HepG2 (cell line): ENCODE measurements around the gene URI1. TPM values are rescaled to one million over a fixed set of nuclear protein-coding genes. Genes with fewer than 3 reads are reported as not detected.
A peak's percentile ranks its signal among the peaks of the same experiment; 100 is the strongest.

Experiments
- ATAC-seq: fragments of 200-7000 bp; cut with Tn5 transposase; 3 replicates; pipeline ENCODE4 v1.9.1; 2020; ENCODE audit warnings: mild to moderate bottlenecking, moderate library complexity
- BruUV-seq: library from RNA; stranded (reverse); fragments of 400-500 nt; replicated peaks from 2 replicates; lab custom pipeline; 2021; lab: Mats Ljungman, UMichigan
- CTCF ChIA-PET: fragments of 300-600 bp; formaldehyde crosslinking; extraction: SDS; loops from one replicate; lab custom pipeline; 2021; ENCODE audit warnings: low total read pairs, inconsistent platforms, low intra/inter-chr PET ratio; lab: Yijun Ruan, JAX
- POLR2A ChIA-PET: fragments of 350-600 bp; sonication (Branson Sonifier 250); formaldehyde crosslinking; loops from one replicate; lab custom pipeline; 2020; ENCODE audit warnings: antibody characterized with exemption, inconsistent platforms; lab: Yijun Ruan, JAX
- DNase-seq: peaks from one replicate; pipeline ENCODE4 v3.0.0-alpha.2; 2015; ENCODE audit warnings: low spot score
- FAIRE-seq: peaks from 3 replicates; lab custom pipeline; 2011; peaks lifted over from hg19 to GRCh38; lab: Jason Lieb, UNC
- H2AFZ ChIP-seq: one replicate; pipeline ENCODE4 v1.6.1; 2011; ENCODE audit warnings: low read length, inconsistent platforms
- H3K27ac ChIP-seq: fragments of 300-600 bp; 3 replicates; pipeline ENCODE4 v1.8.0; 2011; ENCODE audit warnings: mixed run types, mild to moderate bottlenecking, mixed read lengths, low read length, inconsistent platforms; ENCODE audit not compliant: insufficient read depth; ENCODE audit errors: extremely low read length
- H3K27me3 ChIP-seq, 2 experiments: fragments of 200-600 bp in 1 of 2; 2 replicates in 1 of 2; 3 replicates in 1 of 2; pipeline versions ENCODE4 v1.6.0 to v1.8.0; 2011; ENCODE audit warnings: low read length in 2 of 2, mild to moderate bottlenecking in 2 of 2, moderate library complexity in 2 of 2, inconsistent platforms in 1 of 2; ENCODE audit not compliant: insufficient read depth in 2 of 2, control insufficient read depth in 1 of 2
- H3K36me3 ChIP-seq, 2 experiments: fragments of 200-600 bp in 1 of 2; replicated peaks in 1 of 2; 2 replicates in 1 of 2; 3 replicates in 1 of 2; pipeline versions ENCODE4 v1.5.1 to v1.8.0; 2011; ENCODE audit warnings: low read length in 2 of 2, inconsistent platforms in 1 of 2; ENCODE audit not compliant: insufficient read depth in 2 of 2, control insufficient read depth in 1 of 2
- H3K4me1 ChIP-seq: 2 replicates; pipeline ENCODE4 v1.5.1; 2012; ENCODE audit warnings: low read length, inconsistent platforms; ENCODE audit not compliant: insufficient read depth
- H3K4me2 ChIP-seq: 2 replicates; pipeline ENCODE4 v1.6.0; 2011; ENCODE audit warnings: low read depth, low read length, inconsistent platforms
- H3K4me3 ChIP-seq, 3 experiments: fragments of 200-600 bp in 1 of 3; sonication (generic), shearing (Covaris generic) in 1 of 3; replicated peaks in 1 of 3; 2 replicates each; pipeline ENCODE4 v1.5.1; 2011 to 2016; ENCODE audit warnings: low read length in 3 of 3, inconsistent platforms in 2 of 3, low read depth in 2 of 3, mild to moderate bottlenecking in 2 of 3, control low read depth in 1 of 3, mixed read lengths in 1 of 3; ENCODE audit not compliant: insufficient read depth in 1 of 3
- H3K79me2 ChIP-seq: one replicate; pipeline ENCODE4 v1.6.1; 2011; ENCODE audit warnings: low read length, inconsistent platforms; ENCODE audit not compliant: insufficient read depth
- H3K9ac ChIP-seq: 2 replicates; pipeline ENCODE4 v1.6.0; 2011; ENCODE audit warnings: mild to moderate bottlenecking, low read depth, low read length, inconsistent platforms; ENCODE audit not compliant: insufficient read depth
- H3K9me3 ChIP-seq: 2 replicates; pipeline ENCODE4 v1.5.1; 2012; ENCODE audit warnings: mild to moderate bottlenecking, low read length
- H4K20me1 ChIP-seq: 2 replicates; pipeline ENCODE4 v1.6.0; 2011; ENCODE audit warnings: inconsistent platforms, mild to moderate bottlenecking, low read length, moderate library complexity; ENCODE audit not compliant: insufficient read depth
- FOXA3 ChIP-seq: IDR thresholded peaks from 2 replicates; pipeline ENCODE4 v1.6.1; 2016; ENCODE audit warnings: missing genetic modification reagents, missing compliant biosample characterization
- HOXA3 ChIP-seq: sonication (generic); formaldehyde crosslinking; IDR thresholded peaks from 2 replicates; pipeline ENCODE4 v1.5.0; 2020; ENCODE audit warnings: missing genetic modification reagents
- POLR2A ChIP-seq, 2 experiments: IDR thresholded peaks; 2 replicates each; pipeline ENCODE4 v1.6.1; 2011; ENCODE audit warnings: low read depth in 2 of 2, low read length in 2 of 2, mild to moderate bottlenecking in 1 of 2, moderate library complexity in 1 of 2; ENCODE audit not compliant: insufficient read depth in 1 of 2
- RARA ChIP-seq: IDR thresholded peaks from 2 replicates; pipeline ENCODE4 v1.6.1; 2016; ENCODE audit warnings: missing genetic modification reagents, missing compliant biosample characterization
- RXRA ChIP-seq: sonication (generic); formaldehyde crosslinking; IDR thresholded peaks from 2 replicates; pipeline ENCODE4 v1.5.1; 2020; ENCODE audit warnings: missing genetic modification reagents
- SRSF1 ChIP-seq: fragments of 200-400 bp; formaldehyde crosslinking; optimal IDR thresholded peaks from 2 replicates; pipeline ENCODE3; 2017; ENCODE audit warnings: mild to moderate bottlenecking, low read depth, low read length, moderate library complexity
- ZBTB43 ChIP-seq: sonication (generic); formaldehyde crosslinking; conservative IDR thresholded peaks from 2 replicates; pipeline ENCODE4 v1.4.0; 2020; ENCODE audit warnings: missing genetic modification reagents
- ZBTB8A ChIP-seq: sonication (generic); formaldehyde crosslinking; IDR thresholded peaks from 2 replicates; pipeline ENCODE4 v1.4.0; 2020; ENCODE audit warnings: mild to moderate bottlenecking, low read depth, missing genetic modification reagents, borderline replicate concordance
- ZFP1 ChIP-seq: IDR thresholded peaks from 2 replicates; pipeline ENCODE4 v1.6.1; 2016
- ZNF225 ChIP-seq: sonication (generic); formaldehyde crosslinking; IDR thresholded peaks from 2 replicates; pipeline ENCODE4 v1.4.0; 2020; ENCODE audit warnings: mild to moderate bottlenecking, missing genetic modification reagents
- ZNF576 ChIP-seq: sonication (generic); formaldehyde crosslinking; IDR thresholded peaks from 2 replicates; pipeline ENCODE4 v1.4.0; 2020; ENCODE audit warnings: mild to moderate bottlenecking, missing genetic modification reagents
- ZNF792 ChIP-seq: IDR thresholded peaks from 2 replicates; pipeline ENCODE4 v1.6.1; 2016
- ZNF816 ChIP-seq: sonication (generic); formaldehyde crosslinking; IDR thresholded peaks from 2 replicates; pipeline ENCODE4 v1.8.0; 2022; ENCODE audit warnings: missing genetic modification reagents, mild to moderate bottlenecking, borderline replicate concordance
- WGBS: methylation state at CpG from one replicate; pipeline ENCODE4 v1.1.6; 2017; ENCODE audit warnings: low lambda C conversion rate; 5-methylcytosine and 5-hydroxymethylcytosine counted together
- in situ Hi-C: cut with HindIII; loops from 2 replicates; pipeline ENCODE4 v1.10.0; 2017; ENCODE audit warnings: low pct_unique_long_range_greater_than_20kb; ENCODE audit not compliant: extremely low pct_ligation_motif_present
- intact Hi-C: fragments of 100-400 bp; cut with micrococcal nuclease; formaldehyde crosslinking; loops from one replicate; pipeline ENCODE4 v1.10.0; 2022; ENCODE audit not compliant: unreplicated experiment
- polyA plus RNA-seq, 8 experiments: library from polyadenylated mRNA; depleted of rRNA in 3 of 8; stranded (reverse) in 7 of 8; unstranded in 1 of 8; fragments of >200 nt; fragmentation: Illumina TruSeq in 4 of 8; extraction: Trizol in 4 of 8; gene quantifications; 2 replicates each; pipeline versions ENCODE4 v1.2.1 to v1.2.3, GENCODE V29; 2011 to 2016; ENCODE audit warnings: low read depth in 4 of 8, missing spikeins in 1 of 8, mixed read lengths in 1 of 8; ENCODE audit not compliant: insufficient read depth in 1 of 8
- total RNA-seq, 5 experiments: library from RNA; depleted of rRNA; stranded (reverse); fragments of >200 nt; fragmentation: Illumina TruSeq; extraction: Trizol; gene quantifications; 2 replicates each; pipeline ENCODE4 v1.2.3, GENCODE V29; 2016; ENCODE audit warnings: low read depth in 1 of 5
- TF ChIP-seq, protein P1 (sequence below): sonication (generic); formaldehyde crosslinking; IDR thresholded peaks from 2 replicates; pipeline ENCODE4 v1.4.0; 2020; ENCODE audit warnings: missing genetic modification reagents

Gene URI1
- total and polyA plus RNA-seq, 2 of the 13 experiments (the other 11 are each of a cell fraction or from before 2014, with no cell fraction given), result 43.6 to 67.9 TPM

DNA sequence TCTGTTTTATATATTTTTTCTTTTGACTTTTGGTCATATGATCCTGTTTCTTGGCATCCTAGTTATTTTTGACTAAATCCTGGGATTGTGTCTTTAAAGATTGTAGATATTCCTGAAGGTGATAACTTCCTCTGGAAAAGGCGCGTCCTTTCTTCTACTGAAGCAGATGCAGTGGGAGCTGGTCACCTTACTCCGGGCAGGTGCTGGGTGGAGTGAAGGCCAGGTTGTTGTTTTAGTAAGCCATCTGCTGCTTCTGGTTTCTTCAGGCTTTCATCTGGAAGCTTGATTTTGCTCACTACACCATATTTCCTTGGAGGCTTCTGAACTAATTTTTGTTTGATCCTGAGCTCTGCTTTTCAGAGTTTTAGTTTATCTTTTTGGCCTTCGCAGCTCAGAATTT is 21.5 kb downstream of the URI1 start:
- CTCF ChIA-PET, result no interaction called here

More for the DNA sequence above, 21.5 kb downstream of the URI1 start:
- no peak overlapping the region for H3K4me3 ChIP-seq
- H3K79me2 ChIP-seq, result peaks cover 93% of the 10 kb centered on the region
- no peak overlapping the region for H2AFZ ChIP-seq
- ATAC-seq (no peak), DNase-seq (no peak), FAIRE-seq (no peak)
- peak overlapping the region; percentile 12 for H3K27ac ChIP-seq
- H3K9me3 ChIP-seq, result no peaks in the 10 kb centered on the region
- H3K27me3 ChIP-seq, result no peaks in the 10 kb centered on the region
- 97% methylated on average over 4 of the region's 4 CpGs for WGBS
- TF ChIP-seq POLR2A (IDR thresholded peaks at IDR 0.05; ENCODE audit: insufficient read depth in 1 of 2, low read depth in 2 of 2, low read length in 2 of 2) (no peak), ZBTB8A (CRISPR knock-in tag) (no peak), HOXA3 (CRISPR knock-in tag) (no peak), ZNF576 (CRISPR knock-in tag) (no peak), ZBTB43 (no peak), ZNF816 (CRISPR knock-in tag) (no peak), ZNF225 (no peak), FOXA3 (CRISPR knock-in tag) (no peak), RXRA (CRISPR knock-in tag) (no peak), SRSF1 (no peak), ZNF792 (CRISPR knock-in tag) (no peak), ZFP1 (no peak), RARA (CRISPR knock-in tag) (no peak)
- TF ChIP-seq, protein P1, sequence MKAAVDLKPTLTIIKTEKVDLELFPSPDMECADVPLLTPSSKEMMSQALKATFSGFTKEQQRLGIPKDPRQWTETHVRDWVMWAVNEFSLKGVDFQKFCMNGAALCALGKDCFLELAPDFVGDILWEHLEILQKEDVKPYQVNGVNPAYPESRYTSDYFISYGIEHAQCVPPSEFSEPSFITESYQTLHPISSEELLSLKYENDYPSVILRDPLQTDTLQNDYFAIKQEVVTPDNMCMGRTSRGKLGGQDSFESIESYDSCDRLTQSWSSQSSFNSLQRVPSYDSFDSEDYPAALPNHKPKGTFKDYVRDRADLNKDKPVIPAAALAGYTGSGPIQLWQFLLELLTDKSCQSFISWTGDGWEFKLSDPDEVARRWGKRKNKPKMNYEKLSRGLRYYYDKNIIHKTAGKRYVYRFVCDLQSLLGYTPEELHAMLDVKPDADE (CRISPR knock-in tag), result no peak
- peaks cover 60% of the 10 kb centered on the region for H3K4me1 ChIP-seq
- no peaks in the 10 kb centered on the region for H3K36me3 ChIP-seq
- peaks cover 37% of the 10 kb centered on the region for H4K20me1 ChIP-seq
- BruUV-seq, result no TSS peak
- in situ Hi-C loops (no loop called here), intact Hi-C loops (no loop called here)
- no peak overlapping the region for H3K9ac ChIP-seq
- no peak overlapping the region for H3K4me2 ChIP-seq
- POLR2A ChIA-PET, result interaction anchor here (1.0 kb wide), 1 partner anchor 22 kb away, joined by 5 read pairs; no protein-coding TSS in a partner anchor
